Erythroblast (primary cell): ENCODE measurements around the gene KIAA0825.

Experiments
- GATA1 ChIP-seq: IDR thresholded peaks from 2 replicates; pipeline ENCODE4 v1.6.1; 2011; ENCODE audit warnings: low read depth, mild to moderate bottlenecking, control low read depth, low read length, moderate library complexity
- POLR2A ChIP-seq: IDR thresholded peaks from 2 replicates; pipeline ENCODE4 v1.6.1; 2011; ENCODE audit warnings: mild to moderate bottlenecking, low read length

GRCh38 chr5:94184870-94185269, 433.5 kb downstream of the KIAA0825 start:
- TF ChIP-seq POLR2A (no peak), GATA1 (no peak)
